Stimulated activated CD4-positive, alpha-beta T cell treated with anti-CD3 and anti-CD28 coated beads, Interleukin-12 subunit alpha, Interleukin-12 subunit beta, amount 100 ng/mL, for 24 hours (primary cell): ENCODE results near the gene GAB1.

Source experiments
- DNase-seq, 2 experiments: peaks; one replicate each; pipeline ENCODE4 v3.0.0-alpha.2; 2020; ENCODE audit warnings: low read depth in 2 of 2

GAB1 gene

DNA sequence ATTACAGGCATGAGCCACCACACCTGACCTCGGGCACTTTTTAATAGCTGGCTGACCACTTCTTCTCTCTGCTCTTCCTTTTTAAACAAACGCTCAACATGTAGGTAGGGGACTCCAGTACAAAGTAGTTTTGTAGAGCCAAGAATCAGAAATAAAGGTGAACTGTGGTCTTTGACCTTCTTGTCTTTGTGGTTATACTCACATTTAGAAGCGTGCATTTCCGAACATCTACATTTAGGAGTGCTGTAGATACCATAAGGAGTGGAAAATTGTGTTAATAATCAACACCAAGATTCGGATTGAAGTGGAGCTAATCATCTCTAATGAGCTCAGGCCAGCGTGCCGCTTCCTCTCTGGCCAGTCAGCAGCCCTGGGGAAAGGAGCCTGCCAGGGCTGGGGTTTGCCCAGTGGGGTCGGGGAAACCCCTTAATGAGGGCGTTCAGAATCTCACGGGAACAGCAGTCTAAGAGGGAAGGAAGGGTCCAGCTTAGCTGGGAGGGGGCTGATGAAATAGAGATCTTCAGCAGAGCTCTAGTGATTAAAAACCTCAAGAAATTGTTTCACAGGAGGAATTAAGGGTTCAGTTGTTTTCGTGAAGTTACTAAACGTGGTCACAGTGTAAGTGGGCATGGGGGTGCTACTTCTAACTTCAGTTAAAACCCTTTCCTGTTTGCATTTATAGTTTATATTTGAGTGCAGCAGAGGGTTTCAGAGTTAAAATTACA lies 81.2 kb downstream of the GAB1 start:
- no peak for DNase-seq

GRCh38 chr4:143420227-143420626 lies 83.6 kb downstream of the GAB1 start:
- DNase-seq, result no peak

- no peak for DNase-seq
Observed at GRCh38 chr4:143421609-143422008, 84.9 kb downstream of the GAB1 start.

GRCh38 chr4:143424276-143424675 lies 87.6 kb downstream of the GAB1 start:
- no peak for DNase-seq

DNA sequence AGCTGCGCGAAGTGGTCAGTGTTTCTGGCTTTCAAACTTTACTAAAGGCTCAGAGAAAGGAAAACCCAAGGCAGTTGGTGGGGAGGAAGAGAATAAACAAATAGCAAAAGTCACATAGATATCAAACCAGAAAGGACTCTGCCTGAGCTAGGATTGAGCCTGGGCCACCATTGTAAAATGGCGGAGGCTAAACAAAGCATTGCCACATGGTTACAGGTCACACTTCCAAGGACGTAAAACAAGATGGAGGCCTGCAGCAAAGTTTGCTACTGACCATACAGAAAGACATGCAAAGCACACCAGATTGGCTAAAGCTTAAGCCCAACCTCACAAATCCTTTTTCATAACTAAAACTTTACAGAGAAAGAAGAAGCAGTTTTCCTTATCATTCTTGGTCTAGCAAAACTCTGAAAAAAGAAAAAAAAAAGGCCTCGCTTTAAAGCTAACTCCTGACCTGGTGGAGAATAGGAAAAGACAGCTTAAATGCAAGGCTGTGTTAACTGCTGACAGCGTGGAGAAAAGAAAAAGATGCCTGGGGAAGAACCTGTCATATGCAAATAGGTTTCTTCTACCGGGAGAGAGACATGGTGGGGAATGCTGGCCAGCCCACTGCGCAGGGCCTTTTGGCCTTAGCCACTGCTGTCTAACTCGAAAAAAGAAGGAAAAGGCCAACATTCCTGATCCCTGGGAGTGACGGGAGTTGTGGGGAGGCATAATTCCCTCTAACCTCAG lies 95.0 kb downstream of the GAB1 start:
- DNase-seq, result no peak

DNA sequence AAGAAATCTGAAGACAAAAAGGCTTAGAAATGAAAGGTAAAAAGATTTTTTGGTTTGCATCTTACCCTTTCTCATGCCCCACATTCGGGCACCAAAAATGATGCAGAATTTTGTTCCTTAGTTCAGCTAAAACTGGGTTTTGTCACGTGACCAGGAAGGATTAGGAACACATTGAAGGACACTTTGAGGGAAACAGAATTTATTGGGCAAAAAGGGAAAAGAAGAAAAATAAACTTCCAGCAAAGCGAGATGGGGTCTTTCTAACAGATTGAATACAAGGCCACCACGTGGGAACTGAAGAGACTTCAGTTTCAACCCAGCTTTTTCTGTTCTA lies 95.5 kb downstream of the GAB1 start:
- DNase-seq, result no peak

DNA sequence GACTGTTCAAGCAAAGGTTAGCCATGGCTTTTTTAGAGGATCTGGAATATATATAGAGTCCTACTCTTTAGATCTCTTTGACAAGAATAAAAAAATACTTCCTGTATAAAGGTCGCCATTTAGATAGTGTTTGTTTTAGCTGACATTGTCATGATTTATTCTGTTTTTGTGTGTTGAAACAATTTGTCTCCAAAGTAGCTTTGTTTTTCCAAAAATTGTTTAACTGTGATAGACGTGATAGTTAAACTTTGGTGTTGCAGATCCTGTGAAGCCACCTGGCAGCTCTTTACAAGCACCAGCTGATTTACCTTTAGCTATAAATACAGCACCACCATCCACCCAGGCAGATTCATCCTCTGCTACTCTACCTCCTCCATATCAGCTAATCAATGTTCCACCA lies 96.6 kb downstream of the GAB1 start:
- DNase-seq, result no peak

DNA sequence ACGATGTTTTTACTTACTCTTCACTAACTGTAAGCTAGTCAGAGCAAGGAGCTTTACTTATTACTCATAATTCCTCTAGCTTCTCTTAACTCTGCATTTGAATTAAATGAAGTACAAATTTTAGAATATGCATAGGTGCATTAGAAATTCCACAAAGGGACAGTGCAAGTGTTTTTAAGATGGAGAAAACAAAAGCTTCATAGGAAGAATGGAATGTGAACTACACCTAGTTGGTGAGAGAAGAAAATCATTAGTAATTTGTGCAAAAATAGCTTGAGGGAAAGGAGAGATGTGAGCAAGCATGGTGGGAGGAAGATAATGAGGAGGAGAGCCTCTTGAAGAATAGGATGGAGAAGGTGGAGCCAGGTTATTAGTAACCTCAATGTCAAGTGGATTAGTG lies 99.3 kb downstream of the GAB1 start:
- no peak for DNase-seq

DNA sequence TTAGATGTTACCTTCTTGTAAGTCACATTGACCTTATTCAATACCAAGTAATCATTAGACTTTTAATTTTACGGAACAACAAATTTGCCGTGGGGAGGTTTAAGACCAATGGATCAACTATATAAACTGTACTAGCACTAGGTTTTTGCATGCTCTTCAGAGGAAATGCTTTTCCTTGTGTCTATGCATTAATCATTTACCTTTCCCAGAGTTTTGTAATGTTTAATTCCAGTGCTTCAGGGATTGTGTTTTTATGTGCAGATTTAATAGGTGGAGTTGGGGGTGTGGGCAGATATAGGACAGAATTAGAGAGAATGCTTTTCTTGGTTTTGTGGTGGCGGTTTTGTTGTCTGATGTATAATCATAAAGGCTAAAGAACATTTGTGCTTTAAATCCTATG lies 100.8 kb downstream of the GAB1 start:
- no peak for DNase-seq

DNA sequence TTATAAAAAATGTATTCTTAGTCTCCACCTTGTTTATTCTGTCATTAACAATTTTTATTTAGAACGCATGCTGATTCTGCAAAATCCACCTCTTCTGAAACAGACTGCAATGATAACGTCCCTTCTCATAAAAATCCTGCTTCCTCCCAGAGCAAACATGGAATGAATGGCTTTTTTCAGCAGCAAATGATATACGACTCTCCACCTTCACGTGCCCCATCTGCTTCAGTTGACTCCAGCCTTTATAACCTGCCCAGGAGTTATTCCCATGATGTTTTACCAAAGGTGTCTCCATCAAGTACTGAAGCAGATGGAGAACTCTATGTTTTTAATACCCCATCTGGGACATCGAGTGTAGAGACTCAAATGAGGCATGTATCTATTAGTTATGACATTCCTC lies 101.3 kb downstream of the GAB1 start:
- DNase-seq, result no peak

- DNase-seq, result no peak
Observed at GRCh38 chr4:143438710-143439109, 102.0 kb downstream of the GAB1 start.

DNA sequence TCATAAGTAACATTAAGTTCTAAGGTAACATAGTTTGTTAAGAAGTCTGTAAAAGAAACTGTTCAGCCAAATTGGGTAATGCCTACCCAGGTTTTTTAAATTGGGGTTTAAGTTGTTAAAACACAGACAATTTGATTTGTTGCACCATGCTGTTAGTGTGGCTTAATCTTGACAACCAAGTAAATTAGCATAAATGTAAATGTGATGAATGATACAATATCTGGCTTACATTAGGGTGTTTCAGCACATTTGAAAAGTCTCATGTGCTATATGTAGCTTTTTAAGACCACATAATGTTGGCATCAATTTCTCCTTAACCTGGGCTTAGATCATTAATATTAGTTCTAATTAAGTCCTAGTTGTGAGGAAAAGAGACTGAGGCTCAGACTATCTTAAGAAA lies 104.4 kb downstream of the GAB1 start:
- DNase-seq, result no peak

GRCh38 chr4:143441678-143442077 lies 105.0 kb downstream of the GAB1 start:
- no peak for DNase-seq

- DNase-seq, result no peak
Observed at GRCh38 chr4:143443728-143444127, 107.1 kb downstream of the GAB1 start.

GRCh38 chr4:143451186-143451585 lies 114.5 kb downstream of the GAB1 start:
- no peak for DNase-seq

- DNase-seq, result no peak
Observed at GRCh38 chr4:143455211-143455610, 118.5 kb downstream of the GAB1 start.

DNA sequence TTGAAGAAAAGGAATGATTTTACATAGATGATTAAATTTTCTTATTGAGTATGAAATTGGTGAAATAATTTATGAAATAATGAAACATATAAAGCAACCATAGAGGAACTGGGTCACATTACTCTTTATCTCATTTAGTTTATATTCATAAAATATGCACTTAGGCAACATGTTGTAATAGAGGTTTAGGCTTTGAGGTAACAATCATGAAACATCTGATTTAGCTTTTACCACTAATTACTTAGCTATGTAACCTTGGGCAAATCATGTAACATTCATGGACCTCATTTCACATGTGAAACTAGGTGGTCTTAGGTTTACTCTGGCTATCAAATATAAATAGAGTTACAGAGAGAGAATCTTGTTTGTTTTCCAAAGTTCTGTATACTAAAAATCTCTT lies 122.3 kb downstream of the GAB1 start:
- no peak for DNase-seq

DNA sequence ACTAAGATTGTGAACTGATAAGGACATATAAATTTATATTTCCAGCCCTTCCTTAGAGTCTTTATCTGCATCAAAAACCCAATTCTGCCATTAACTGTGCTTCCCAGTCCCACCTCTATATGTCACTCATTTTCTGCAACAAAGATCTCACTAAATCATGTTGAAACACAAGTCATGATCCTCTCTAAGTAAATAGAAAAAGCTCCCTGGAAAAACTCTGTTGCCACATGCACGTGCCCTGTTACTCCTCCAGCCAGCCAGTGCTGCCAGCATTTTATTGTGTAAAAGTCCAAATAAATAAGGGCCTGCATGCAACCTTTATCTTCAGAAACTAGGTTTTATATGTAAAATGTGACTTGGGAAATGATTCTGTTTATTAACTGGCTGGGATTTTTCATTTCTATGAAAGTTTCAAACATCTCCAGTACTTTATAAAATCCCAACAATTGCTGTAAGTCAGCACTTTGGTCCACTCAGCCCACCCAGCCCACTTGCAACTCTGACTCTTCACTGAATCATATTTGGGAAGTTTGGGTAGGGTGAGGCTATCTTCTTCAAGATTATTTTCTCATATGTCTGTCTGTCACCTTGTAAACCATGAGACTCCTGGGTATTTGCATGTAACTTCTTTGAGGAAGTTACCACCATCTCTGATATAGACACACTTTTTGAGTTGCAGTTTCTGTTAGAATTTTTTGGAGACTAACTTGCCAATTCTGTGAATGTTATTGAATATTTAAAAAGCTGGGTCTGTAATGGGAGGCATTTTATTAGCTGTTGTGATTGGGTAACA lies 136.9 kb downstream of the GAB1 start:
- no peak for DNase-seq

- no peak for DNase-seq
Observed at GRCh38 chr4:143477487-143477886, 140.8 kb downstream of the GAB1 start.

DNA sequence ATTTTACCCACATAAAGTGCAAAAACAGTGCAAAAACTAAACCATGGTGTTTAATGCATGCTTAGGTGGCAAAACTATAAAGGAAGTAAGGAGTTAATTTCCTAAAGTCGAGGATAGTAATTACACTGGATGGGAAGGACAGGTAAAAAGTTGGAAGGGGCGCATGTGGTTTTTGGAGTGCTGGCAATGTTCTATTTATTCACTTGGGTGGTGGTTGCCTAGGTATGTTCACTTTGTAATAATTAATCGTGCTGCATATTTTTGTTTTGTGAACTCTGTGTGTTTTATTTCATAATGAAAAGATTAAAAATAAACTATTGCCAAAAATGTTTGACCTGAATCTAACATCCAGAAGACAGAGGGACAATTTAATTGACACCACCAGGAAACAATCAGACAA lies 144.7 kb downstream of the GAB1 start:
- no peak for DNase-seq

GRCh38 chr4:143482840-143483239 lies 146.2 kb downstream of the GAB1 start:
- DNase-seq, result no peak

DNA sequence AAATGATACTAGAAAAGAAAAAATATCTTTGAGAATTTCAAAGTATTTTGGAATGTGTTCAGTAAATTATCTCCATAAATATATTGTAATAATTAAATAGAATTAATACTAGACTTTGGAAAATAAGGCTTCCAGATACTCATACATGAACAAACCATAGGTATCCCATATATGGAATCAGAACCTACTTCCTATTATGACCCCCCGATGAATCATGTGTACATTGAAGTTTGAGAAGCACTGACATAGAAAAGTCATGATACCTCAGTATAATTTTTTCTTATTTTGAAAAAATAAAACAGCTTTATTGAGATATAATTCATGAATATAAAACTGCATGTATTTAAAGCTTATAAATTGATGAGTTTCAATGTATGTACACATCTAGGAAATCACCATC lies 149.6 kb downstream of the GAB1 start:
- DNase-seq, result no peak

DNA sequence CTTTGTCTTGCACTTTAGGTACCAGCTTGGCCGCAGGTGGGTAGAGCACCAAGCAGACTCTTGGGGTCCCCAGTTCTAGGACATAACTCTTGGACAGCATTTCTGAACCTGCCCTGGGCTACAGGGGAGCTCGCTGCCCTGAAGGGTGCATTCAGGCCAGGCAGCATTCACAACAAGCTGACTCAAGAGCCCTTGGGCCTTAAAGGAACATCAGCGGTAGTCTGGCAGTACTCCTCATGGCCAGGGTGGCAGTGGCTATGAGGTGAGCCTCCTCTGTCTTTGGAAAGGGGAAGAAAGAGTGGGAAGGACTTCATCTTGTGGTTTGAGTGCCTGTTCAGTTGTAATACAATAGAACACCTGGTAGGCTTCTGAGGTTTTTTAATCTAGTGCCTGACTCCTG lies 152.0 kb downstream of the GAB1 start:
- no peak for DNase-seq
